ENCODE measurements around the gene GNAI3.

- TF ChIP-seq SIN3A (IDR thresholded peaks at IDR 0.05; ENCODE audit: low read depth, low read length) (no peak), ATF2 (IDR thresholded peaks at IDR 0.05; ENCODE audit: low read length) (no peak), IRF3 (IDR thresholded peaks at IDR 0.05) (no peak), CTCF (IDR thresholded peaks at IDR 0.05 in 2 of 3, conservative IDR thresholded peaks at IDR 0.05 in 1 of 3; ENCODE audit: control insufficient read depth in 2 of 3, extremely low read depth in 1 of 3, insufficient read depth in 1 of 3, low read depth in 3 of 3, low read length in 3 of 3) (no peak), NFYA (IDR thresholded peaks at IDR 0.05; ENCODE audit: borderline replicate concordance, low read depth, low read length) (no peak), GABPA (IDR thresholded peaks at IDR 0.05; ENCODE audit: low read depth) (no peak), ETV6 (conservative IDR thresholded peaks at IDR 0.05 in 1 of 2, IDR thresholded peaks at IDR 0.05 in 1 of 2; ENCODE audit: borderline replicate concordance in 1 of 2, low read depth in 1 of 2) (no peak), ZSCAN29 (IDR thresholded peaks at IDR 0.05) (no peak), DPF2 (IDR thresholded peaks at IDR 0.05) (no peak)
Observed at GRCh38 chr1:109653306-109653705, 104.9 kb downstream of the GNAI3 start.
